SK-N-SH (cell line): Measurements from ENCODE around the gene PKP1. TPM values are rescaled to one million over a fixed set of nuclear protein-coding genes. Genes with fewer than 3 reads are reported as not detected.

Source experiments
- CTCF ChIA-PET: fragments of 300-600, 350-600 bp; formaldehyde crosslinking; extraction: SDS; loops from one replicate; lab custom pipeline; 2021; lab: Yijun Ruan, JAX
- POLR2A ChIA-PET: fragments of 350-600 bp; sonication (Branson Sonifier 250); formaldehyde crosslinking; extraction: SDS; loops from one replicate; lab custom pipeline; 2020; ENCODE audit warnings: antibody characterized with exemption, inconsistent platforms; lab: Yijun Ruan, JAX
- DNase-seq: peaks from one replicate; pipeline ENCODE4 v3.0.0; 2012
- H2AFZ ChIP-seq: fragments of 200-600 bp; sonication (generic); 2 replicates; pipeline ENCODE4 v1.8.1; 2016; ENCODE audit warnings: antibody characterized with exemption, mild to moderate bottlenecking, low read depth
- H3F3A ChIP-seq: fragments of 200-600 bp; sonication (generic); replicated peaks from 2 replicates; pipeline ENCODE3; 2016; ENCODE audit warnings: antibody characterized with exemption, mild to moderate bottlenecking; ENCODE audit not compliant: insufficient read depth
- H3K27ac ChIP-seq, 2 experiments: fragments of 200-500 bp in 1 of 2; fragments of 200-600 bp in 1 of 2; sonication (Bioruptor generic) in 1 of 2; sonication (generic), shearing (Covaris generic) in 1 of 2; 2 replicates each; pipeline versions ENCODE4 v1.5.1 to v1.6.1; 2014 to 2016; ENCODE audit warnings: low read depth in 2 of 2, inconsistent platforms in 1 of 2, low read length in 1 of 2, mild to moderate bottlenecking in 1 of 2, mixed read lengths in 1 of 2
- H3K27me3 ChIP-seq: fragments of 200-600 bp; sonication (generic), shearing (Covaris generic); 2 replicates; pipeline ENCODE4 v1.6.1; 2016; ENCODE audit warnings: mixed run types; ENCODE audit not compliant: insufficient read depth
- H3K36me3 ChIP-seq, 2 experiments: fragments of 200-500 bp in 1 of 2; fragments of 200-600 bp in 1 of 2; sonication (Bioruptor generic) in 1 of 2; sonication (generic) in 1 of 2; replicated peaks in 1 of 2; 2 replicates each; pipeline versions ENCODE3 to v1.5.1; 2014 to 2016; ENCODE audit warnings: low read length in 1 of 2, mild to moderate bottlenecking in 1 of 2; ENCODE audit not compliant: insufficient read depth in 2 of 2, control insufficient read depth in 1 of 2
- H3K4me1 ChIP-seq, 2 experiments: fragments of 200-500 bp in 1 of 2; fragments of 200-600 bp in 1 of 2; sonication (Bioruptor generic) in 1 of 2; sonication (generic), shearing (Covaris generic) in 1 of 2; 2 replicates each; pipeline versions ENCODE4 v1.5.1 to v1.6.1; 2014 to 2016; ENCODE audit warnings: low read depth in 1 of 2, low read length in 1 of 2, mixed run types in 1 of 2; ENCODE audit not compliant: insufficient read depth in 2 of 2, control insufficient read depth in 1 of 2
- H3K4me2 ChIP-seq: fragments of 200-600 bp; sonication (generic), shearing (Covaris generic); 2 replicates; pipeline ENCODE4 v1.6.1; 2017; ENCODE audit warnings: mixed run types
- H3K4me3 ChIP-seq, 2 experiments: fragments of 200-500 bp in 1 of 2; fragments of 200-600 bp in 1 of 2; sonication (Bioruptor generic) in 1 of 2; sonication (generic), shearing (Covaris generic) in 1 of 2; 2 replicates each; pipeline versions ENCODE4 v1.5.1 to v1.8.1; 2014 to 2016; ENCODE audit warnings: low read depth in 2 of 2, inconsistent platforms in 1 of 2, low read length in 1 of 2, mild to moderate bottlenecking in 1 of 2, mixed read lengths in 1 of 2, moderate library complexity in 1 of 2
- H3K79me2 ChIP-seq: fragments of 200-600 bp; sonication (generic); 2 replicates; pipeline ENCODE4 v1.8.1; 2017; ENCODE audit warnings: mild to moderate bottlenecking; ENCODE audit not compliant: insufficient read depth
- H3K9ac ChIP-seq: fragments of 200-600 bp; sonication (generic); 2 replicates; pipeline ENCODE4 v1.6.1; 2017; ENCODE audit warnings: mixed run types
- H3K9me2 ChIP-seq: fragments of 200-600 bp; sonication (generic); 2 replicates; pipeline ENCODE4 v1.6.1; 2017; ENCODE audit warnings: mixed run types
- H3K9me3 ChIP-seq: fragments of 200-600 bp; sonication (generic); 2 replicates; pipeline ENCODE4 v1.6.1; 2017; ENCODE audit warnings: mixed run types, mild to moderate bottlenecking, moderate library complexity
- H4K20me1 ChIP-seq: fragments of 200-600 bp; sonication (generic); 2 replicates; pipeline ENCODE4 v1.6.1; 2017; ENCODE audit warnings: mild to moderate bottlenecking, mixed run types; ENCODE audit not compliant: insufficient read depth
- CHD2 ChIP-seq: fragments of 150-350 bp; IDR thresholded peaks from 2 replicates; pipeline ENCODE4 v1.6.1; 2018; ENCODE audit warnings: low read length; ENCODE audit not compliant: partially characterized antibody
- ELF1 ChIP-seq: IDR thresholded peaks from 2 replicates; pipeline ENCODE4 v1.4.0; 2012
- EP300 ChIP-seq, 2 experiments: IDR thresholded peaks; 2 replicates each; pipeline versions ENCODE4 v1.4.0 to v1.6.1; 2012; ENCODE audit warnings: borderline replicate concordance in 1 of 2, low read depth in 1 of 2, low read length in 1 of 2
- EZH2phosphoT487 ChIP-seq: fragments of 200-600 bp; sonication (generic); IDR thresholded peaks from 2 replicates; pipeline ENCODE4 v1.6.1; 2017; ENCODE audit warnings: low read depth, mixed run types, mild to moderate bottlenecking, antibody characterized with exemption, moderate library complexity, borderline replicate concordance
- FOSL2 ChIP-seq: IDR thresholded peaks from 2 replicates; pipeline ENCODE4 v1.4.0; 2012; ENCODE audit warnings: low read depth, mild to moderate bottlenecking, moderate library complexity, borderline replicate concordance
- FOXJ3 ChIP-seq: sonication (generic); formaldehyde crosslinking; IDR thresholded peaks from 2 replicates; pipeline ENCODE4 v1.5.1; 2020; ENCODE audit warnings: mild to moderate bottlenecking, missing genetic modification reagents
- JUND ChIP-seq: IDR thresholded peaks from 2 replicates; pipeline ENCODE4 v1.4.0; 2012
- PBX3 ChIP-seq: IDR thresholded peaks from 2 replicates; pipeline ENCODE4; 2012
- POLR2AphosphoS5 ChIP-seq: IDR thresholded peaks from 2 replicates; pipeline ENCODE4 v1.6.1; 2012; ENCODE audit warnings: low read depth, low read length
- REST ChIP-seq: IDR thresholded peaks from 2 replicates; pipeline ENCODE4 v1.6.1; 2012; ENCODE audit warnings: mild to moderate bottlenecking, low read depth, low read length, moderate library complexity
- RFX5 ChIP-seq: IDR thresholded peaks from 2 replicates; pipeline ENCODE4 v1.6.1; 2012; ENCODE audit warnings: mild to moderate bottlenecking, improper control_type of control experiment, low read length
- RXRA ChIP-seq: IDR thresholded peaks from 2 replicates; pipeline ENCODE4 v1.4.0; 2012; ENCODE audit warnings: low read depth, mild to moderate bottlenecking, borderline replicate concordance
- WGBS: methylation state at CpG from one replicate; pipeline ENCODE4 v1.1.6; 2017; ENCODE audit warnings: low lambda C conversion rate; 5-methylcytosine and 5-hydroxymethylcytosine counted together
- polyA plus RNA-seq, 3 experiments: library from polyadenylated mRNA; depleted of rRNA; stranded (reverse); fragments of >200 nt; gene quantifications; 2 replicates each; pipeline ENCODE4 v1.2.3, GENCODE V29; 2012
- TF ChIP-seq, protein P1 (sequence below): fragments of 200-600 bp; sonication (generic); IDR thresholded peaks from 2 replicates; pipeline ENCODE4 v1.6.1; 2017; ENCODE audit warnings: antibody characterized with exemption, mild to moderate bottlenecking, moderate library complexity
- TF ChIP-seq, protein P2 (sequence below): fragments of 150-350 bp; IDR thresholded peaks from 2 replicates; pipeline ENCODE4 v1.6.1; 2017; ENCODE audit warnings: antibody characterized with exemption, low read length, low read depth, borderline replicate concordance
- TF ChIP-seq, protein P3 (sequence below): IDR thresholded peaks from 2 replicates; pipeline ENCODE4 v1.4.0; 2012; ENCODE audit warnings: low read depth
- TF ChIP-seq, protein P4 (sequence below): IDR thresholded peaks from 2 replicates; pipeline ENCODE4 v1.4.0; 2012; ENCODE audit warnings: low read depth, borderline replicate concordance

Gene PKP1
- polyA plus RNA-seq, 1 of the 3 experiments (the other 2 are of a cell fraction): not detected

DNA sequence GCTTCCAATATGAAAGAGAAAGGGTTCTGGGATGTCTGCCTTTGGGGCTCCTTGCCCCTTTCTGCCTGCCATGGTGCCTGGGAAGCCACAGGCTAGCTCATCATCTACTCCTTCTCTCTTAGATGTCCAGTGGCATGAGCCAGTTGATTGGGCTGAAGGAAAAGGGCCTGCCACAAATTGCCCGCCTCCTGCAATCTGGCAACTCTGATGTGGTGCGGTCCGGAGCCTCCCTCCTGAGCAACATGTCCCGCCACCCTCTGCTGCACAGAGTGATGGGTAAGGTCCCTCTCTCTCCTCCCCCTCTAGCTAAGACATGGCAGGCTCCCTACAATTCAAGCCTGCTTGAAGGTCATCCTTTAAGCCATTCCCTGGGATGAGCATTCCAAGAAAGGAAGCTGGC is 41.0 kb downstream of the PKP1 start:
- peaks cover 0 to 29% of the 10 kb centered on the region in 2 experiments; a peak in 1 of 4 replicates for H3K4me1 ChIP-seq
- no peaks in the 10 kb centered on the region for H3K36me3 ChIP-seq
- H3K27ac ChIP-seq: no peak overlapping the region
- WGBS: 67% methylated on average over 4 of the region's 4 CpGs
- no peaks in the 10 kb centered on the region for H3K9me3 ChIP-seq
- no peaks in the 10 kb centered on the region; the same call in 1 of the 2 replicates for H3K27me3 ChIP-seq
- POLR2A ChIA-PET: no interaction called here
- no peaks in the 10 kb centered on the region for H3F3A ChIP-seq
- CTCF ChIA-PET: interaction anchor here (0.6 to 3.4 kb wide), 7 partner anchors 9 to 188 kb away, joined by 3 to 14 read pairs (median 4); no protein-coding TSS in a partner anchor
- DNase-seq: no peak
- no peaks in the 10 kb centered on the region for H3K79me2 ChIP-seq
- no peak overlapping the region for H2AFZ ChIP-seq
- no peak for TF ChIP-seq EZH2phosphoT487
- TF ChIP-seq, protein P1, sequence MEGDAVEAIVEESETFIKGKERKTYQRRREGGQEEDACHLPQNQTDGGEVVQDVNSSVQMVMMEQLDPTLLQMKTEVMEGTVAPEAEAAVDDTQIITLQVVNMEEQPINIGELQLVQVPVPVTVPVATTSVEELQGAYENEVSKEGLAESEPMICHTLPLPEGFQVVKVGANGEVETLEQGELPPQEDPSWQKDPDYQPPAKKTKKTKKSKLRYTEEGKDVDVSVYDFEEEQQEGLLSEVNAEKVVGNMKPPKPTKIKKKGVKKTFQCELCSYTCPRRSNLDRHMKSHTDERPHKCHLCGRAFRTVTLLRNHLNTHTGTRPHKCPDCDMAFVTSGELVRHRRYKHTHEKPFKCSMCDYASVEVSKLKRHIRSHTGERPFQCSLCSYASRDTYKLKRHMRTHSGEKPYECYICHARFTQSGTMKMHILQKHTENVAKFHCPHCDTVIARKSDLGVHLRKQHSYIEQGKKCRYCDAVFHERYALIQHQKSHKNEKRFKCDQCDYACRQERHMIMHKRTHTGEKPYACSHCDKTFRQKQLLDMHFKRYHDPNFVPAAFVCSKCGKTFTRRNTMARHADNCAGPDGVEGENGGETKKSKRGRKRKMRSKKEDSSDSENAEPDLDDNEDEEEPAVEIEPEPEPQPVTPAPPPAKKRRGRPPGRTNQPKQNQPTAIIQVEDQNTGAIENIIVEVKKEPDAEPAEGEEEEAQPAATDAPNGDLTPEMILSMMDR: no peak
- TF ChIP-seq RXRA: no peak
- TF ChIP-seq, protein P2, sequence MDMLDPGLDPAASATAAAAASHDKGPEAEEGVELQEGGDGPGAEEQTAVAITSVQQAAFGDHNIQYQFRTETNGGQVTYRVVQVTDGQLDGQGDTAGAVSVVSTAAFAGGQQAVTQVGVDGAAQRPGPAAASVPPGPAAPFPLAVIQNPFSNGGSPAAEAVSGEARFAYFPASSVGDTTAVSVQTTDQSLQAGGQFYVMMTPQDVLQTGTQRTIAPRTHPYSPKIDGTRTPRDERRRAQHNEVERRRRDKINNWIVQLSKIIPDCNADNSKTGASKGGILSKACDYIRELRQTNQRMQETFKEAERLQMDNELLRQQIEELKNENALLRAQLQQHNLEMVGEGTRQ: no peak
- no peak for TF ChIP-seq EP300 (IDR thresholded peaks at IDR 0.05; ENCODE audit: borderline replicate concordance in 1 of 2, low read depth in 1 of 2, low read length in 1 of 2)
- TF ChIP-seq PBX3: no peak
- TF ChIP-seq REST: no peak
- no peak for TF ChIP-seq POLR2AphosphoS5
- no peak for TF ChIP-seq FOSL2
- TF ChIP-seq RFX5: no peak
- TF ChIP-seq, protein P3, sequence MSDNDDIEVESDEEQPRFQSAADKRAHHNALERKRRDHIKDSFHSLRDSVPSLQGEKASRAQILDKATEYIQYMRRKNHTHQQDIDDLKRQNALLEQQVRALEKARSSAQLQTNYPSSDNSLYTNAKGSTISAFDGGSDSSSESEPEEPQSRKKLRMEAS: no peak
- no peak for TF ChIP-seq JUND
- TF ChIP-seq CHD2: no peak
- TF ChIP-seq ELF1: no peak
- TF ChIP-seq FOXJ3 (CRISPR knock-in tag): no peak
- TF ChIP-seq, protein P4, sequence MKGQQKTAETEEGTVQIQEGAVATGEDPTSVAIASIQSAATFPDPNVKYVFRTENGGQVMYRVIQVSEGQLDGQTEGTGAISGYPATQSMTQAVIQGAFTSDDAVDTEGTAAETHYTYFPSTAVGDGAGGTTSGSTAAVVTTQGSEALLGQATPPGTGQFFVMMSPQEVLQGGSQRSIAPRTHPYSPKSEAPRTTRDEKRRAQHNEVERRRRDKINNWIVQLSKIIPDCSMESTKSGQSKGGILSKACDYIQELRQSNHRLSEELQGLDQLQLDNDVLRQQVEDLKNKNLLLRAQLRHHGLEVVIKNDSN: no peak
- H3K9ac ChIP-seq: no peak overlapping the region
- no peaks in the 10 kb centered on the region for H3K9me2 ChIP-seq
- no peak overlapping the region for H3K4me2 ChIP-seq
- no peaks in the 10 kb centered on the region for H4K20me1 ChIP-seq
- no peak overlapping the region for H3K4me3 ChIP-seq
